ENCODE results near the gene FSCN2.
A peak's percentile ranks its signal among the peaks of the same experiment; 100 is the strongest.

FSCN2 gene

DNA sequence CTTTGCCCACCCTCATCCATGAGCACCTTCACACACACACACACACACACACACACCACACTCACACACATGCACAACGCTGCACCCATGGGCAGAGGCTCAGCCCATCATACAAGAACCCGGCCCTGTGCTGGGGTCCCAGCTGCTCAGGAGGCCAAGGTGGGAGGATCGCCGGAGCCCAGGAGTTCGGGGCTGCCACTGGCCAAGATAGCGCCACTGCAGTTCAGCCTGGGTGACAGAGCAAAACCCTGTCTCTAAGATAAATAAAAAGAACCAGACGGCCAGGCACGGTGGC lies 3.4 kb upstream of the FSCN2 start:
- H3K9me3 ChIP-seq (replicated peaks; ENCODE audit: insufficient read depth, low read length), result no peaks in the 10 kb centered on the region
- no peak overlapping the region for H3K9ac ChIP-seq (ENCODE audit: low read length)
- H3K79me2 ChIP-seq (ENCODE audit: low read length), result no peaks in the 10 kb centered on the region
- no peaks in the 10 kb centered on the region for H3K36me3 ChIP-seq (replicated peaks; ENCODE audit: insufficient read depth, low read length)
- H3F3A ChIP-seq (ENCODE audit: insufficient read depth, low read length), result 0 out of 2 replicates have a peak, but pooled peaks cover 8% of the 10 kb centered on the region
- H3K9me2 ChIP-seq (replicated peaks; ENCODE audit: insufficient read depth, low read length), result no peaks in the 10 kb centered on the region
- H3K4me2 ChIP-seq (ENCODE audit: low read depth, low read length), result no peak overlapping the region
- no peaks in the 10 kb centered on the region for H3K4me1 ChIP-seq (ENCODE audit: low read length)
- peaks cover 21% of the 10 kb centered on the region for H3K27me3 ChIP-seq (replicated peaks; ENCODE audit: insufficient read depth, low read length)
- H3K27ac ChIP-seq (ENCODE audit: low read length), result no peak overlapping the region
- H2AFZ ChIP-seq (ENCODE audit: low read length), result no peak overlapping the region
- DNase-seq, result no peak
- H3K4me3 ChIP-seq (ENCODE audit: low read length), result no peak overlapping the region
- no peaks in the 10 kb centered on the region for H4K20me1 ChIP-seq (ENCODE audit: insufficient read depth, low read length)
- TF ChIP-seq EZH2phosphoT487 (IDR thresholded peaks at IDR 0.05; ENCODE audit: low read length) (no peak), EZH2 (optimal IDR thresholded peaks at IDR 0.05; ENCODE audit: low read depth, low read length) (no peak), CTCF (IDR thresholded peaks at IDR 0.05; ENCODE audit: low read length) (no peak)

DNA sequence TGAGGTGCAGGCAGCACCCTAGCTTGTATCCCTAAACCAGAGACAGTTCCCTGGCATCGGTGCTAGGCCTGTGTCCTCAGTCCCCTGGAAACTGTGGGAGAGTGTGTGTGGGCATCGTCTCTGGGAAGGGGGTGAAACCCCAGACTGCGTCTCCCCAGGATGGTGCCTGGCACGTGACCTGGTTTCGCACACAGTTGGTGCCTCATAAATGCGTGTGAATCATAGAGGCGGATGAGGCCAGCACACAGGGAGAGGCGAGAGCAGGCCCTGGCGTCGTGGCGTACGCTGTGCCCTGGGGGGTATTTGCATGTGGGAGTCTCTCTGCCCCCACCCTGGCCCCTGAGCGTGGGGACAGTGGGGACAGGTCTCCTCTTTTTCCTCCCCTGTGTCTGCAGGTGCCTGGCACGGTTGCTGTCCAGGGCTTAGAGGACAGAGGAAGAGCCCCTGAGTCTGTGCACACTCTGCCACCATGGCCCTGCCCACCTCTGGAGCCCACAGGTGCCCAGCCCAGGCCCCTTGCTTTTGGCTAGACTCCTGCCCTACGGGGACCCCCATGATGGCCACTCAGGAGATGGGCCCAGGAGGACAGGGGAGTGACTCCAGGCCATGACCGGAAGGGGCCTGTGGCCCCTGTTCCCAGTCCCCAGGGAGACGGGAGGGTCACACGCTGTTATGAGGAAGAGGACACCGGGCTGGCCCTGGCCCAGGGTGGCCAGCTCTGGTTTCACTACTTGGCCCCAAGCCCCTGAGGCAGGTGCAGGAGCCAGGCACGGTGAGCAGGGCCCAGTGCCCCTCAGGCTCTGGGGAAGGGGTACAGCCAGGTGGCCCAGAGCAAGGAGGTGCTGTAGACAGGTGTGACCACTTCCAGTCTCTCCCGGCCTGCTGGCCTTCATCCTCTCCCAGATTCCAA lies 1.3 kb upstream of the FSCN2 start:
- Histone ChIP-seq H3K9me2 (replicated peaks; ENCODE audit: insufficient read depth, low read length) (no peaks in the 10 kb centered on the region), H3K27me3 (replicated peaks; ENCODE audit: insufficient read depth, low read length) (peaks cover 21% of the 10 kb centered on the region), H3K9me3 (replicated peaks; ENCODE audit: insufficient read depth, low read length) (no peaks in the 10 kb centered on the region), H3K4me3 (ENCODE audit: low read length) (no peak overlapping the region), H2AFZ (ENCODE audit: low read length) (no peak overlapping the region), H3K9ac (ENCODE audit: low read length) (no peak overlapping the region), H4K20me1 (ENCODE audit: insufficient read depth, low read length) (no peaks in the 10 kb centered on the region), H3F3A (ENCODE audit: insufficient read depth, low read length) (no peaks in the 10 kb centered on the region), H3K4me2 (ENCODE audit: low read depth, low read length) (no peak overlapping the region), H3K4me1 (ENCODE audit: low read length) (no peaks in the 10 kb centered on the region), H3K36me3 (replicated peaks; ENCODE audit: insufficient read depth, low read length) (no peaks in the 10 kb centered on the region), H3K27ac (ENCODE audit: low read length) (no peak overlapping the region), H3K79me2 (ENCODE audit: low read length) (no peaks in the 10 kb centered on the region)
- TF ChIP-seq CTCF (IDR thresholded peaks at IDR 0.05; ENCODE audit: low read length) (no peak), EZH2 (optimal IDR thresholded peaks at IDR 0.05; ENCODE audit: low read depth, low read length) (no peak), EZH2phosphoT487 (IDR thresholded peaks at IDR 0.05; ENCODE audit: low read length) (no peak)
- peak; percentile 2 for DNase-seq

DNA sequence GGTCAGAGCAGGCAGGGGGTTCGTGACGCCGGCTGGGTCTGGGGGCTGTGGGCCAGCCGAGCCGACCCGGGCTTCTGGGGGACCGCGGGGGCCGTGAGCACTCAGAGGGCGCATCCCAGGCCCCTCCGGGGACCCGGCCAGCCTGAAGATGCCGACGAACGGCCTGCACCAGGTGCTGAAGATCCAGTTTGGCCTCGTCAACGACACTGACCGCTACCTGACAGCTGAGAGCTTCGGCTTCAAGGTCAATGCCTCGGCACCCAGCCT lies 140 bp downstream of the FSCN2 start:
- no peak overlapping the region for H3K4me3 ChIP-seq (ENCODE audit: low read length)
- no peak overlapping the region for H3K4me2 ChIP-seq (ENCODE audit: low read depth, low read length)
- TF ChIP-seq EZH2 (optimal IDR thresholded peaks at IDR 0.05; ENCODE audit: low read depth, low read length) (no peak), EZH2phosphoT487 (IDR thresholded peaks at IDR 0.05; ENCODE audit: low read length) (no peak), CTCF (IDR thresholded peaks at IDR 0.05; ENCODE audit: low read length) (no peak)

More for the DNA sequence above, 140 bp downstream of the FSCN2 start:
- no peak overlapping the region for H3K27ac ChIP-seq (ENCODE audit: low read length)
- H3K4me1 ChIP-seq (ENCODE audit: low read length), result no peaks in the 10 kb centered on the region
- H3K27me3 ChIP-seq (replicated peaks; ENCODE audit: insufficient read depth, low read length), result peaks cover 21% of the 10 kb centered on the region
- DNase-seq, result no peak
- no peak overlapping the region for H2AFZ ChIP-seq (ENCODE audit: low read length)
- no peaks in the 10 kb centered on the region for H3K9me3 ChIP-seq (replicated peaks; ENCODE audit: insufficient read depth, low read length)
- H3K9me2 ChIP-seq (replicated peaks; ENCODE audit: insufficient read depth, low read length), result no peaks in the 10 kb centered on the region
- H4K20me1 ChIP-seq (ENCODE audit: insufficient read depth, low read length), result no peaks in the 10 kb centered on the region
- H3K79me2 ChIP-seq (ENCODE audit: low read length), result no peaks in the 10 kb centered on the region
- H3F3A ChIP-seq (ENCODE audit: insufficient read depth, low read length), result no peaks in the 10 kb centered on the region
- no peak overlapping the region for H3K9ac ChIP-seq (ENCODE audit: low read length)
- no peaks in the 10 kb centered on the region for H3K36me3 ChIP-seq (replicated peaks; ENCODE audit: insufficient read depth, low read length)

Data from MM.1S (cell line).